ENCODE measurements around the gene MMP21.

Gene MMP21

DNA sequence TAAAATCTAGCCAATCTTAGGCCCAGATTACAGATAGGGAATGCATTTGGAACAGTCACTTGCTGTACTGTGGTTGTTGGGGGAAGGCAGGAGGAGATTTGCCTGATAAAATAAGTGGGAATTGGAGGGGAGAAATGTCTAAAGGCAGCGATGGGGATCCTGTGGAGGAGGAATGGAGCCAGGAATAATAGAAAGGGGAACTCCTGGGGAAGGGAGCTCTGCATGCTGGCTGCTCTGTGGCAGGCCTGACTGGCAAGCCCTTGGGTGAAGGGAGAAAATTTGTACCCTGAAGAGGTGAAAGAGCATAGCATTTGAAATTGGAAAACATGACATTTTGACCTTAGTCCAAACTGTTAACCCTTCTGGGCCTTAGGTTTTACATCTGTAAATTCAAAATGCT lies 13.7 kb downstream of the MMP21 start:
- Mint-ChIP-seq H3K4me1 (no peaks in the 10 kb centered on the region), H3K27me3 (no peaks in the 10 kb centered on the region), H3K36me3 (ENCODE audit: low read depth) (peaks cover 61% of the 10 kb centered on the region), H3K27ac (no peak overlapping the region), H3K9me3 (no peaks in the 10 kb centered on the region), H3K4me3 (no peak overlapping the region)
- ATAC-seq = no peak
- DNase-seq = no peak

DNA sequence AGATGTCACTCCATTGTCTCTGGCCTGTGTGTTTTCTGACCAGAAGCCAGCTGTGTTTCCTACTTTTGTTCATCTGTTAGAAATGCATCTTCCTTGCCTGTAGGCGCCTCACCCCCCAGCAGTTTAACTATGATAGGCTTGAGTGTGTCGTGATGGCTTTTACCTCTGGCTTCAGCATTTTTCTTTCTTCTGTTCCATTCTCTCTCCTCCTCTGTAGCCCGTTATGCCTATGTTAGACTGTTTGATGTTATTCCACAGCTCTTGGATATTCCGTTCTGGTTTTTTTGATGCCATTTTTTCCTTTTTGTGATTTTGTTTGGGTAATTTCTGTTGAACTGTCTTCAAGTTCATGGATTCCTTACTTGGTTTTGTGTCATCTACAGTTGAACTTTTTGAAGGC lies 17.9 kb downstream of the MMP21 start:
- Mint-ChIP-seq H3K4me1 (no peaks in the 10 kb centered on the region), H3K27ac (no peak overlapping the region), H3K36me3 (ENCODE audit: low read depth) (peaks cover 58% of the 10 kb centered on the region), H3K4me3 (no peak overlapping the region), H3K9me3 (no peaks in the 10 kb centered on the region), H3K27me3 (no peaks in the 10 kb centered on the region)
- DNase-seq = no peak
- ATAC-seq = no peak

- H3K4me1 Mint-ChIP-seq = no peaks in the 10 kb centered on the region
- no peak overlapping the region for H3K4me3 Mint-ChIP-seq
- ATAC-seq (no peak), DNase-seq (no peak)
- H3K9me3 Mint-ChIP-seq = no peaks in the 10 kb centered on the region
- H3K27me3 Mint-ChIP-seq = no peaks in the 10 kb centered on the region
- H3K27ac Mint-ChIP-seq = no peak overlapping the region
- peaks cover 57% of the 10 kb centered on the region for H3K36me3 Mint-ChIP-seq (ENCODE audit: low read depth)
Measured at GRCh38 chr10:125756853-125757487, 18.7 kb downstream of the MMP21 start.

DNA sequence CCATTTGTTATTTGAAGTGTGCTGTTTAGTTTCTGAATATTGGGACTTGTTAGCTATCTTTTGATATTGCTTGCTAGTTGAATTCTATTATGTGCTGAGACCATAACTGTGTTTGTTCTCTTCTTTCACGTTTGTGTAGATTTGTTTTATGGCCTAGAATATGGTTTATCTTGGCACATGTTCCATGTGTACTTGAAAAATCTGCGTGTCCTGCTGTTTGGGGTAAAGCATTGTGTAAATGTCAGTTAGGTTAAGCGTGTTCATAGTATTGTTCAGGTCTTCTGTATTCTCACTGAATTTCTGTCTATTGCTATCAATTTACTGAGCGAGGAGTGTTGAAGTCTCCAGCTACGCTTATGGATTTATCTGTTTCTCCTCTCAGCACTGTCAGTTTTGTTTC lies 19.4 kb downstream of the MMP21 start:
- Mint-ChIP-seq H3K27ac (no peak overlapping the region), H3K4me1 (no peaks in the 10 kb centered on the region), H3K36me3 (ENCODE audit: low read depth) (peaks cover 56% of the 10 kb centered on the region), H3K27me3 (no peaks in the 10 kb centered on the region), H3K4me3 (no peak overlapping the region), H3K9me3 (no peaks in the 10 kb centered on the region)
- ATAC-seq = no peak
- no peak for DNase-seq

DNA sequence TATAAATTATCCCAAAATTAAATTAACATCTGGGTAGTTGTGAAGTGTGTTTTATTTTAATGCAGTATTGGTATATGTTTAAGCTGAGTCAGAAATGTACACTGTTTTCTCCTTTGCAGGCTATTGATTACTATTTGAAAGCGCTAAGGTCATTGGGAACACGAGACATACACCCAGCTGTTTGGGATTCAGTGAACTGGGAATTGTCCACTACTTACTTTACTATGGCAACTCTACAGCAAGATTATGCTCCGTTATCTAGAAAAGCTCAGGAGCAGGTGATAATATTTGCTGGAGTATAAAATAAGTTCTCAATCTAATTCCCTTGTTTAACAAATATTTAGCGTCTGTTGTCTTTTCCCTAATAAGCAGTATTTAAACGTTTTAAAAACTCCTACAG lies 28.2 kb downstream of the MMP21 start:
- no peak for ATAC-seq
- no peak for DNase-seq
- Mint-ChIP-seq H3K4me1 (no peaks in the 10 kb centered on the region), H3K27ac (no peak overlapping the region), H3K36me3 (ENCODE audit: low read depth) (peaks cover 73% of the 10 kb centered on the region), H3K27me3 (no peaks in the 10 kb centered on the region), H3K4me3 (no peak overlapping the region), H3K9me3 (no peaks in the 10 kb centered on the region)

DNA sequence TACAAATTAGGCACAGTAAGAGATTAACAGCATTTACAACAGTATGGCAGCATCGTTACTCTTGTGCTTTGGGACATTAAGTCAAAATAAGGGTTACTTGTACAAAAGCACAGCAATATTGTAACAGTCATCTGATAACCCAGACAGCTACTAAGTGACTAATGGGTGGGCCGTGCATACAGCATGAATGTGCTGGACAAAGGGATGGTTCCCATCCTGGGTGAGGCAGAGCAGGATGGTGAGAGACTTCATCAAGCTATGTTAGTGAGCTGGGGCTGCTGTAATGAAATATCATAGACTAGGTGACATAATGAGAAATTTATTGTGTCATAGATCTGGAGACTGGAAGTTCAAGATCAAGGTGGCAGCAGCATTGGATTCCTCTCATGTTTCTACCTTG lies 30.7 kb downstream of the MMP21 start:
- no peaks in the 10 kb centered on the region for H3K4me1 Mint-ChIP-seq
- H3K27me3 Mint-ChIP-seq = no peaks in the 10 kb centered on the region
- peaks cover 73% of the 10 kb centered on the region for H3K36me3 Mint-ChIP-seq (ENCODE audit: low read depth)
- ATAC-seq = no peak
- DNase-seq = no peak
- no peak overlapping the region for H3K4me3 Mint-ChIP-seq
- no peak overlapping the region for H3K27ac Mint-ChIP-seq
- no peaks in the 10 kb centered on the region for H3K9me3 Mint-ChIP-seq

DNA sequence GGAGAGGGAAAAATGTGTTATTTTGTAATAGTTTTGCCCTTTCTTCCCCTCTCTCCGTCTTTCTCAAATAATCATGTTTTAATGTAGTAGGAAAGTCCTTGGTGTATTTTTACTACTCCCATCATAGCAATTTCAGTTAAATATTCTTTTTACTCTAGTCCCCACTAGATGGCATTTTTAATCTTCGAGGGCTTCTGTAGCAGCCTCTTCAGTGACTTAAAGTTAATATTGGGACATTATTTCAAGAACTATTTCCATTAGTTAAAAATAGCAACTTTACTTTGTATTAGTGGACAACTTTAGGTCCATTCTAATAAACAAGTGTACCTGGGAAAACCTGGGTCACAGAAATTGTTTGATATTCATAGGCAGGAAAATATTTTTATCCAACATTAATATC lies 33.2 kb downstream of the MMP21 start:
- Mint-ChIP-seq H3K4me3 (no peak overlapping the region), H3K27ac (no peak overlapping the region), H3K9me3 (no peaks in the 10 kb centered on the region), H3K36me3 (ENCODE audit: low read depth) (peaks cover 74% of the 10 kb centered on the region), H3K4me1 (no peaks in the 10 kb centered on the region), H3K27me3 (no peaks in the 10 kb centered on the region)
- DNase-seq = no peak
- no peak for ATAC-seq

DNA sequence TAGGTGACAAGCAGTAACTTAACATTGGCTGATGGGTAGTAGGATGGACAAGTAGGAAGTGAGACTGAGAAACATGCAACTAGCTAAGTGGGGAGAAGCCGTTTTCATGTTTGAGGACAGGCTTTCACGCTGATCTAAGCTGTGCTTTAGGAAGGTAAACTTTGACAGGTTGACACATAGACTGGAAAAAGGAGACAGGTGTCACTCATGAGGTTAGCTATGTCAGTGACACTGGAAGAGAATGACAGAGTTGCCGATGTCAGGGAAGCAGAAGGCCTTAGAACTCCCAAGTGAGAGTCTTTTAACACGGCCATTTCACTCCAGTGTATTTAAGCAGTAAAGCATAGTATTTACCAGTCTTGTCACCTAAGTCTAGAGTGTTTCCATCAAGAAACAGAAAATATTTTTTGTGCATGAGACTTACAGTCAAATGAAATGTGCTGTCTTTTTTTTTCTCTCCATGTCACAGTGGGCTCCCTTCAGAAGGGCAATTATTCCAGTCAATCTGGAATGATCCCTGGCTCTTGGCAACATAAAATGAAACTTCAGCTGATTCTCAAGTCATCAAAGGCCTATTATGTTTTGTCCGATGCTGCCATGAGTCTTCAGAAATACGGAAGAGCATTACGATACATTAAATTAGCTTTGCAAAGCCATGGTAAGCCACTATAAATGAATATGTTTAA lies 35.5 kb downstream of the MMP21 start:
- Mint-ChIP-seq H3K4me3 (no peak overlapping the region), H3K27me3 (no peaks in the 10 kb centered on the region), H3K4me1 (no peaks in the 10 kb centered on the region), H3K36me3 (ENCODE audit: low read depth) (peaks cover 79% of the 10 kb centered on the region), H3K27ac (no peak overlapping the region), H3K9me3 (no peaks in the 10 kb centered on the region)
- ATAC-seq (no peak), DNase-seq (no peak)

GRCh38 chr10:125738206-125738605 lies 37.4 kb downstream of the MMP21 start:
- Mint-ChIP-seq H3K9me3 (no peaks in the 10 kb centered on the region), H3K36me3 (ENCODE audit: low read depth) (peaks cover 76% of the 10 kb centered on the region), H3K27ac (no peak overlapping the region), H3K27me3 (no peaks in the 10 kb centered on the region), H3K4me1 (no peaks in the 10 kb centered on the region), H3K4me3 (no peak overlapping the region)
- ATAC-seq (no peak), DNase-seq (no peak)

- Mint-ChIP-seq H3K4me1 (no peaks in the 10 kb centered on the region), H3K27me3 (no peaks in the 10 kb centered on the region), H3K4me3 (no peak overlapping the region), H3K27ac (no peak overlapping the region), H3K36me3 (ENCODE audit: low read depth) (peaks cover 80% of the 10 kb centered on the region), H3K9me3 (no peaks in the 10 kb centered on the region)
- ATAC-seq = no peak
- no peak for DNase-seq
Measured at GRCh38 chr10:125734823-125735222, 40.8 kb downstream of the MMP21 start.

- ATAC-seq (no peak), DNase-seq (no peak)
- peaks cover 82% of the 10 kb centered on the region for H3K36me3 Mint-ChIP-seq (ENCODE audit: low read depth)
- no peak overlapping the region for H3K4me3 Mint-ChIP-seq
- H3K4me1 Mint-ChIP-seq = no peaks in the 10 kb centered on the region
- no peak overlapping the region for H3K27ac Mint-ChIP-seq
- H3K27me3 Mint-ChIP-seq = no peaks in the 10 kb centered on the region
- H3K9me3 Mint-ChIP-seq = no peaks in the 10 kb centered on the region
Measured at GRCh38 chr10:125734148-125734547, 41.5 kb downstream of the MMP21 start.

DNA sequence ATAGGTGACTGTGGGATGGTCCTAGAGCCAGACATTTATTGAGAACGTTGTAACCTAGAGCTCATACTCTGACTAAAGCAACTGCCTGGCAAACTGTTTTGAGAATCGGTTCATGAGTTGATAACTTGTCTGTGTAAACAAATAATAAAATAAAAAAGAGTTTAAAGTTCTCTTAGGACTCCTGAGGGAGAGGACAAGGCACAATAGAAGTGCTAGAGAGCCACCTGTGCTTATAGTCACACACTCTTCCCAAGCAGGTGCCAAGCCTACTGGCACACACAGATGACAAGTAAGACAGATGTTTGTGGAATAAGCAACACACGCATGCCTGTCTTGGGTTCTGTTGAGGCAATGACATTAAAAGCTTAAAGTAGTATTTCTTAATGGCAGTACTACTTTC lies 48.2 kb downstream of the MMP21 start:
- ATAC-seq (no peak), DNase-seq (no peak)
- no peak overlapping the region for H3K4me3 Mint-ChIP-seq
- H3K27me3 Mint-ChIP-seq = no peaks in the 10 kb centered on the region
- no peak overlapping the region for H3K27ac Mint-ChIP-seq
- H3K36me3 Mint-ChIP-seq (ENCODE audit: low read depth) = peaks cover 74% of the 10 kb centered on the region
- H3K4me1 Mint-ChIP-seq = peaks cover 5% of the 10 kb centered on the region
- H3K9me3 Mint-ChIP-seq = no peaks in the 10 kb centered on the region

- Mint-ChIP-seq H3K9me3 (no peaks in the 10 kb centered on the region), H3K27me3 (no peaks in the 10 kb centered on the region), H3K4me3 (no peak overlapping the region), H3K4me1 (peaks cover 10% of the 10 kb centered on the region), H3K36me3 (ENCODE audit: low read depth) (peaks cover 72% of the 10 kb centered on the region), H3K27ac (no peak overlapping the region)
- ATAC-seq = no peak
- no peak for DNase-seq
Measured at GRCh38 chr10:125726914-125727313, 48.7 kb downstream of the MMP21 start.

DNA sequence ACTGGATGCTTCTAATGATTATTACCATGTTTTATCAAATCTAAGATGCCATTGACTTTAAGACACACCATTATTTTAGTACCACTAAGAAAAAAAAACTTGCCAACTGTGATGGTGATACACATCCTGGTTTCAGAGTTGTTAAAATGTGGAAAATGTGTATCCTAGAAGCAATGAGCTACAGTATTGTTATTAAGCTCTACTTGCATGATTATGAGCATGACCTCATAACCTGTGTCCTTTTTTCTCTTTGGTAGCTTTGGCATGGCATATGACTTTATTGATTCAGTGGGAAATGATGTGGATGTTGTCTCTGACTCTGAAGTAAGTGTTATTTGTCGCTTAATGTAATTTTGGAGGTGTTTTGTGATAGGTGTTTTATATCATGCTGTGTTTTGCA lies 52.8 kb downstream of the MMP21 start:
- Mint-ChIP-seq H3K27me3 (no peaks in the 10 kb centered on the region), H3K27ac (no peak overlapping the region), H3K4me3 (no peak overlapping the region), H3K4me1 (peaks cover 31% of the 10 kb centered on the region), H3K9me3 (no peaks in the 10 kb centered on the region), H3K36me3 (ENCODE audit: low read depth) (peaks cover 54% of the 10 kb centered on the region)
- ATAC-seq = no peak
- no peak for DNase-seq

DNA sequence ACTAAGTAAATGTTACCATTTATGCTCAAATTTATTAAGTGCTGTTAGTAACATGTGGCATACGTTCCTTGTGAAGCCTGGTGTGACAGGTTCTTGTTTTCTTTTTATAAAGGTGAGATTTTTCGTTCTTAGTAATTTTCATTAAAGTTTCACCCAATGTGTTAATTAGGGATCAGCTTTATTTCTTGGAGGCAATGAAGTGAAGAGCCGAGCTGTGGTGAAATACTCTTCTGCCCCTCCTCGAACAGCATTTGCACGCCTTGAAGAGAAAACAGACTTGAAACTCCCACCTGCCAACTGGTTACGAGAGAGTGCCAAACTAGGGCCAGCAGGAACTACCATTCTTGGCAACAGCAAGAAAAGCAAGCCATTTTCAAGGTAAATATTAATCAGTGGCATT lies 54.6 kb downstream of the MMP21 start:
- Mint-ChIP-seq H3K4me3 (peak overlapping the region; percentile 96), H3K36me3 (ENCODE audit: low read depth) (peaks cover 45% of the 10 kb centered on the region), H3K9me3 (no peaks in the 10 kb centered on the region), H3K27me3 (no peaks in the 10 kb centered on the region), H3K4me1 (peaks cover 31% of the 10 kb centered on the region), H3K27ac (peak overlapping the region; percentile 98)
- DNase-seq (no peak), ATAC-seq (no peak)

DNA sequence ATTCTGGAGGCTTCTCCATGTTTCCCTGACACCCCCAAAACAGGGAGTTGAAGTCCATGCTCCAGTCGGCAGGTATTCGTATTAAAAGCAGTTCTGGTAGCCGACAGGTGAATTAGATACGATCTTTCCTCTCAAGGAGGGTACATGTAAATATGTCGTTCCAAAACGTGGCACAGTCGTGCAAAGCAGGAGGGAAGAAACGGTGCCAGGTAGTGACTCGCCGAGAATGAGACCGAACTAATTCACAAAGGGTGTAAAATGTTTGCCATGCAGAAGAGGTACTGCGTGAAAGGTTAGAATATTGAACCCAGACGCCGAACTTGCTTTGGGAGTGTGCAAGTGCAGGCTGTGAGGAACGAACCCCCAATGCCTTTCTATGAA lies 55.6 kb downstream of the MMP21 start:
- H3K36me3 Mint-ChIP-seq (ENCODE audit: low read depth) = peaks cover 37% of the 10 kb centered on the region
- ATAC-seq = no peak

More for the DNA sequence above, 55.6 kb downstream of the MMP21 start:
- Mint-ChIP-seq H3K27ac (peak overlapping the region; percentile 98), H3K9me3 (no peaks in the 10 kb centered on the region), H3K27me3 (no peaks in the 10 kb centered on the region), H3K4me3 (peak overlapping the region; percentile 96), H3K4me1 (peaks cover 31% of the 10 kb centered on the region)
- no peak for DNase-seq
